ENCODE results near the gene USP33. TPM values are rescaled to one million over a fixed set of nuclear protein-coding genes. Genes with fewer than 3 reads are reported as not detected.

The USP33 gene
- total and polyA plus RNA-seq, 2 of the 13 experiments (the other 11 are each of a cell fraction or from before 2014, with no cell fraction given): 32.0 to 49.1 TPM

DNA sequence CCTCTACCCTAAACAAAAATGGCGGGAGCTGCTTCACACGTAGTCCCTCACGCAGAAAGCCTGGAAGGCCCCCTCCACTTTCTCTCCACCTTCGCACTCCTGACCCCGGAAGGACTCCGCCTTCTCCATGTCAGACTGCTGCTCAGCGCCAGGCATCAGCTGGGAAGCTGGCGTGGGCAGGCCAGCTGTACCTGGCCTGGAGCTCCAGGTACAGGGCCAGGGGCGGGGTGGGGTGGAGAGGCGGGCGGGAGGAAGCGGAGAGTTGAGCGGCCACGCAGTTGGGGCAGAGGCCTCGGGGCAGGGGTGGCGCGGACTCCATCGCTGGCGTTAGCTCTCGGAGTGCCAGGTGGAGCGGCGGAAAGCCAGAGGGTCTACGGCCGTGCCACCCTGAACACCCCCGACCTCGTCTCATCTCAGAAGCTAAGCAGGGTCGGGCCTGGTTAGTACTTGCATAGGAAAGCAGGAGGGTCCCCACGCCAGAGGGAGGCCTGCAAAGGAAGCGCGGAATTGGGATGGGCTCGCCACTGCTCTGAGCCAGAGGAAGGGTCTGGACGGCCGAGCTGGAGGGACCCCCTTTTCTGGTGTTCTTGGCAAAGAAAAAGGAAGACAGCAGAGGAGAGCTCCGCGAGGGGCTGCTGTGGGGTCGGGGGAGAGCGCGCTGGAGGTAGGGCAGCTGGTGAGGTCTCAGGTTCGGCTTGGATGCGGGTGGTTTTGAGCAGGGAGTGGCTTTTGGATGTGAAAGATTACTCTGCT is 20.1 kb upstream of the USP33 start, which contains the start of gene MIGA1 (continued):
- TF ChIP-seq, protein P1, sequence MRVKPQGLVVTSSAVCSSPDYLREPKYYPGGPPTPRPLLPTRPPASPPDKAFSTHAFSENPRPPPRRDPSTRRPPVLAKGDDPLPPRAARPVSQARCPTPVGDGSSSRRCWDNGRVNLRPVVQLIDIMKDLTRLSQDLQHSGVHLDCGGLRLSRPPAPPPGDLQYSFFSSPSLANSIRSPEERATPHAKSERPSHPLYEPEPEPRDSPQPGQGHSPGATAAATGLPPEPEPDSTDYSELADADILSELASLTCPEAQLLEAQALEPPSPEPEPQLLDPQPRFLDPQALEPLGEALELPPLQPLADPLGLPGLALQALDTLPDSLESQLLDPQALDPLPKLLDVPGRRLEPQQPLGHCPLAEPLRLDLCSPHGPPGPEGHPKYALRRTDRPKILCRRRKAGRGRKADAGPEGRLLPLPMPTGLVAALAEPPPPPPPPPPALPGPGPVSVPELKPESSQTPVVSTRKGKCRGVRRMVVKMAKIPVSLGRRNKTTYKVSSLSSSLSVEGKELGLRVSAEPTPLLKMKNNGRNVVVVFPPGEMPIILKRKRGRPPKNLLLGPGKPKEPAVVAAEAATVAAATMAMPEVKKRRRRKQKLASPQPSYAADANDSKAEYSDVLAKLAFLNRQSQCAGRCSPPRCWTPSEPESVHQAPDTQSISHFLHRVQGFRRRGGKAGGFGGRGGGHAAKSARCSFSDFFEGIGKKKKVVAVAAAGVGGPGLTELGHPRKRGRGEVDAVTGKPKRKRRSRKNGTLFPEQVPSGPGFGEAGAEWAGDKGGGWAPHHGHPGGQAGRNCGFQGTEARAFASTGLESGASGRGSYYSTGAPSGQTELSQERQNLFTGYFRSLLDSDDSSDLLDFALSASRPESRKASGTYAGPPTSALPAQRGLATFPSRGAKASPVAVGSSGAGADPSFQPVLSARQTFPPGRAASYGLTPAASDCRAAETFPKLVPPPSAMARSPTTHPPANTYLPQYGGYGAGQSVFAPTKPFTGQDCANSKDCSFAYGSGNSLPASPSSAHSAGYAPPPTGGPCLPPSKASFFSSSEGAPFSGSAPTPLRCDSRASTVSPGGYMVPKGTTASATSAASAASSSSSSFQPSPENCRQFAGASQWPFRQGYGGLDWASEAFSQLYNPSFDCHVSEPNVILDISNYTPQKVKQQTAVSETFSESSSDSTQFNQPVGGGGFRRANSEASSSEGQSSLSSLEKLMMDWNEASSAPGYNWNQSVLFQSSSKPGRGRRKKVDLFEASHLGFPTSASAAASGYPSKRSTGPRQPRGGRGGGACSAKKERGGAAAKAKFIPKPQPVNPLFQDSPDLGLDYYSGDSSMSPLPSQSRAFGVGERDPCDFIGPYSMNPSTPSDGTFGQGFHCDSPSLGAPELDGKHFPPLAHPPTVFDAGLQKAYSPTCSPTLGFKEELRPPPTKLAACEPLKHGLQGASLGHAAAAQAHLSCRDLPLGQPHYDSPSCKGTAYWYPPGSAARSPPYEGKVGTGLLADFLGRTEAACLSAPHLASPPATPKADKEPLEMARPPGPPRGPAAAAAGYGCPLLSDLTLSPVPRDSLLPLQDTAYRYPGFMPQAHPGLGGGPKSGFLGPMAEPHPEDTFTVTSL (CRISPR knock-in tag; IDR thresholded peaks at IDR 0.05; ENCODE audit: borderline replicate concordance): no peak
- TF ChIP-seq, protein P2, sequence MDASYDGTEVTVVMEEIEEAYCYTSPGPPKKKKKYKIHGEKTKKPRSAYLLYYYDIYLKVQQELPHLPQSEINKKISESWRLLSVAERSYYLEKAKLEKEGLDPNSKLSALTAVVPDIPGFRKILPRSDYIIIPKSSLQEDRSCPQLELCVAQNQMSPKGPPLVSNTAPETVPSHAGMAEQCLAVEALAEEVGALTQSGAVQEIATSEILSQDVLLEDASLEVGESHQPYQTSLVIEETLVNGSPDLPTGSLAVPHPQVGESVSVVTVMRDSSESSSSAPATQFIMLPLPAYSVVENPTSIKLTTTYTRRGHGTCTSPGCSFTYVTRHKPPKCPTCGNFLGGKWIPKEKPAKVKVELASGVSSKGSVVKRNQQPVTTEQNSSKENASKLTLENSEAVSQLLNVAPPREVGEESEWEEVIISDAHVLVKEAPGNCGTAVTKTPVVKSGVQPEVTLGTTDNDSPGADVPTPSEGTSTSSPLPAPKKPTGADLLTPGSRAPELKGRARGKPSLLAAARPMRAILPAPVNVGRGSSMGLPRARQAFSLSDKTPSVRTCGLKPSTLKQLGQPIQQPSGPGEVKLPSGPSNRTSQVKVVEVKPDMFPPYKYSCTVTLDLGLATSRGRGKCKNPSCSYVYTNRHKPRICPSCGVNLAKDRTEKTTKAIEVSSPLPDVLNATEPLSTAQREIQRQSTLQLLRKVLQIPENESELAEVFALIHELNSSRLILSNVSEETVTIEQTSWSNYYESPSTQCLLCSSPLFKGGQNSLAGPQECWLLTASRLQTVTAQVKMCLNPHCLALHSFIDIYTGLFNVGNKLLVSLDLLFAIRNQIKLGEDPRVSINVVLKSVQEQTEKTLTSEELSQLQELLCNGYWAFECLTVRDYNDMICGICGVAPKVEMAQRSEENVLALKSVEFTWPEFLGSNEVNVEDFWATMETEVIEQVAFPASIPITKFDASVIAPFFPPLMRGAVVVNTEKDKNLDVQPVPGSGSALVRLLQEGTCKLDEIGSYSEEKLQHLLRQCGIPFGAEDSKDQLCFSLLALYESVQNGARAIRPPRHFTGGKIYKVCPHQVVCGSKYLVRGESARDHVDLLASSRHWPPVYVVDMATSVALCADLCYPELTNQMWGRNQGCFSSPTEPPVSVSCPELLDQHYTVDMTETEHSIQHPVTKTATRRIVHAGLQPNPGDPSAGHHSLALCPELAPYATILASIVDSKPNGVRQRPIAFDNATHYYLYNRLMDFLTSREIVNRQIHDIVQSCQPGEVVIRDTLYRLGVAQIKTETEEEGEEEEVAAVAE (CRISPR knock-in tag; IDR thresholded peaks at IDR 0.05; ENCODE audit: borderline replicate concordance): no peak; the same call in 1 of the 2 replicates
- no peak for TF ChIP-seq ZNF724P (CRISPR knock-in tag; IDR thresholded peaks at IDR 0.05; ENCODE audit: borderline replicate concordance)
- TF ChIP-seq, protein P3, sequence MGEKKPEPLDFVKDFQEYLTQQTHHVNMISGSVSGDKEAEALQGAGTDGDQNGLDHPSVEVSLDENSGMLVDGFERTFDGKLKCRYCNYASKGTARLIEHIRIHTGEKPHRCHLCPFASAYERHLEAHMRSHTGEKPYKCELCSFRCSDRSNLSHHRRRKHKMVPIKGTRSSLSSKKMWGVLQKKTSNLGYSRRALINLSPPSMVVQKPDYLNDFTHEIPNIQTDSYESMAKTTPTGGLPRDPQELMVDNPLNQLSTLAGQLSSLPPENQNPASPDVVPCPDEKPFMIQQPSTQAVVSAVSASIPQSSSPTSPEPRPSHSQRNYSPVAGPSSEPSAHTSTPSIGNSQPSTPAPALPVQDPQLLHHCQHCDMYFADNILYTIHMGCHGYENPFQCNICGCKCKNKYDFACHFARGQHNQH (CRISPR knock-in tag; IDR thresholded peaks at IDR 0.05): no peak
- no peak for TF ChIP-seq ZNF207 (IDR thresholded peaks at IDR 0.05; ENCODE audit: borderline replicate concordance)
- TF ChIP-seq TAF15 (IDR thresholded peaks at IDR 0.05; ENCODE audit: low read depth, low read length, poor library complexity, severe bottlenecking): no peak
- no peak for TF ChIP-seq SMC3 (IDR thresholded peaks at IDR 0.05; ENCODE audit: low read length)
- no peak for TF ChIP-seq ZBTB8A (CRISPR knock-in tag; IDR thresholded peaks at IDR 0.05; ENCODE audit: borderline replicate concordance, low read depth)
- TF ChIP-seq RBM39 (IDR thresholded peaks at IDR 0.05; ENCODE audit: low read depth, low read length, poor library complexity, severe bottlenecking): peak; percentile 47
- TF ChIP-seq MXD4 (CRISPR knock-in tag; IDR thresholded peaks at IDR 0.05): peak; percentile 47; the same call in 1 of the 2 replicates
- TF ChIP-seq ZKSCAN8 (CRISPR knock-in tag; IDR thresholded peaks at IDR 0.05; ENCODE audit: borderline replicate concordance): no peak
- TF ChIP-seq ZNF713 (CRISPR knock-in tag; IDR thresholded peaks at IDR 0.05): no peak
- 0 out of 2 replicates have a peak, but pooled peaks have one; percentile 16 for TF ChIP-seq ZNF138 (CRISPR knock-in tag; IDR thresholded peaks at IDR 0.05; ENCODE audit: low read depth)
- TF ChIP-seq KMT2A (CRISPR knock-in tag; IDR thresholded peaks at IDR 0.05): peak; percentile 93
- peak; percentile 66 for TF ChIP-seq MYC (CRISPR knock-in tag; IDR thresholded peaks at IDR 0.05; ENCODE audit: borderline replicate concordance)
- TF ChIP-seq, protein P4, sequence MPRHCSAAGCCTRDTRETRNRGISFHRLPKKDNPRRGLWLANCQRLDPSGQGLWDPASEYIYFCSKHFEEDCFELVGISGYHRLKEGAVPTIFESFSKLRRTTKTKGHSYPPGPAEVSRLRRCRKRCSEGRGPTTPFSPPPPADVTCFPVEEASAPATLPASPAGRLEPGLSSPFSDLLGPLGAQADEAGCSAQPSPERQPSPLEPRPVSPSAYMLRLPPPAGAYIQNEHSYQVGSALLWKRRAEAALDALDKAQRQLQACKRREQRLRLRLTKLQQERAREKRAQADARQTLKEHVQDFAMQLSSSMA (CRISPR knock-in tag; IDR thresholded peaks at IDR 0.05): no peak
- TF ChIP-seq ZNF3 (CRISPR knock-in tag; IDR thresholded peaks at IDR 0.05): no peak
